GM12878 (cell line): ENCODE results near the gene TLE3. TPM values are rescaled to one million over a fixed set of nuclear protein-coding genes. Genes with fewer than 3 reads are reported as not detected.
A peak's percentile ranks its signal among the peaks of the same experiment; 100 is the strongest.

Experiments used
- ATAC-seq: fragments of 200-7000 bp; cut with Tn5 transposase; 3 replicates; pipeline ENCODE4 v1.9.1; 2020; ENCODE audit warnings: mild to moderate bottlenecking, moderate library complexity
- BruUV-seq: library from RNA; stranded (reverse); fragments of 400-500 nt; replicated peaks from 2 replicates; lab custom pipeline; 2021; lab: Mats Ljungman, UMichigan
- CTCF ChIA-PET: fragments of 300-600 bp; sonication (Branson Sonifier 250); formaldehyde crosslinking; extraction: SDS; loops from one replicate; lab custom pipeline; 2021; ENCODE audit warnings: inconsistent platforms; lab: Yijun Ruan, JAX
- POLR2A ChIA-PET: fragments of 350-600 bp; formaldehyde crosslinking; extraction: SDS; loops from one replicate; lab custom pipeline; 2021; ENCODE audit warnings: inconsistent platforms; lab: Charles Lee
- RAD21 ChIA-PET: fragments of 300-600 bp; sonication (Branson Sonifier 250); formaldehyde crosslinking; loops from one replicate; lab custom pipeline; 2023; ENCODE audit warnings: antibody characterized with exemption; ENCODE audit not compliant: unreplicated experiment; lab: Charles Lee
- SMC1A ChIA-PET: fragments of 300-600 bp; sonication (Branson Sonifier 250); formaldehyde crosslinking; loops from one replicate; lab custom pipeline; 2023; ENCODE audit not compliant: unreplicated experiment, uncharacterized antibody; lab: Charles Lee
- DNase-seq: peaks from one replicate; pipeline ENCODE4 v3.0.0-alpha.2; 2011; ENCODE audit warnings: low read depth, low spot score
- FAIRE-seq: peaks from 3 replicates; lab custom pipeline; 2011; peaks lifted over from hg19 to GRCh38; lab: Jason Lieb, UNC
- H2AFZ ChIP-seq: 2 replicates; pipeline ENCODE4 v1.6.0; 2011; ENCODE audit warnings: low read depth, low read length, control low read depth; ENCODE audit not compliant: control insufficient read depth
- H3K27ac ChIP-seq: 2 replicates; pipeline ENCODE4 v1.5.1; 2011; ENCODE audit warnings: control low read depth; ENCODE audit not compliant: control insufficient read depth, insufficient read depth
- H3K27me3 ChIP-seq, 2 experiments: replicated peaks in 1 of 2; 2 replicates each; pipeline versions ENCODE4 v1.6.0 to v1.6.1; 2011; ENCODE audit warnings: low read length in 1 of 2; ENCODE audit not compliant: control insufficient read depth in 2 of 2, insufficient read depth in 2 of 2
- H3K36me3 ChIP-seq, 2 experiments: 2 replicates each; pipeline ENCODE4 v1.5.1; 2011; ENCODE audit warnings: low read length in 1 of 2; ENCODE audit not compliant: control insufficient read depth in 2 of 2, insufficient read depth in 2 of 2
- H3K4me1 ChIP-seq: 2 replicates; pipeline ENCODE4 v1.6.1; 2011; ENCODE audit warnings: mild to moderate bottlenecking, low read length, moderate library complexity, mixed read lengths; ENCODE audit not compliant: control insufficient read depth, insufficient read depth
- H3K4me2 ChIP-seq: 2 replicates; pipeline ENCODE4 v1.6.0; 2011; ENCODE audit warnings: control low read depth; ENCODE audit not compliant: control insufficient read depth, insufficient read depth
- H3K4me3 ChIP-seq: fragments of 200-600 bp; sonication (generic); 2 replicates; pipeline ENCODE4 v1.5.1; 2016
- H3K79me2 ChIP-seq: 2 replicates; pipeline ENCODE4 v1.6.0; 2011; ENCODE audit warnings: low read length; ENCODE audit not compliant: control insufficient read depth, insufficient read depth
- H3K9ac ChIP-seq: 2 replicates; pipeline ENCODE4 v1.8.0; 2011; ENCODE audit warnings: low read length, control low read depth, mixed read lengths; ENCODE audit not compliant: control insufficient read depth, insufficient read depth
- H3K9me3 ChIP-seq: replicated peaks from 3 replicates; pipeline ENCODE4 v1.5.1; 2011; ENCODE audit warnings: mild to moderate bottlenecking, low read length; ENCODE audit not compliant: control insufficient read depth, insufficient read depth
- H4K20me1 ChIP-seq: 2 replicates; pipeline ENCODE4 v1.6.0; 2011; ENCODE audit not compliant: control insufficient read depth, insufficient read depth
- ATF3 ChIP-seq: IDR thresholded peaks from 2 replicates; pipeline ENCODE4 v1.6.1; 2011; ENCODE audit warnings: low read depth, mild to moderate bottlenecking, low read length, moderate library complexity, borderline replicate concordance; ENCODE audit errors: extremely low read depth
- BACH1 ChIP-seq: fragments of 450-650 bp; IDR thresholded peaks from 2 replicates; pipeline ENCODE4 v1.6.1; 2017; ENCODE audit warnings: mild to moderate bottlenecking, borderline replicate concordance
- E4F1 ChIP-seq: fragments of 450-650 bp; IDR thresholded peaks from 2 replicates; pipeline ENCODE4 v1.6.1; 2018; ENCODE audit warnings: borderline replicate concordance, mild to moderate bottlenecking; ENCODE audit not compliant: partially characterized antibody
- HDAC2 ChIP-seq: fragments of 200-600 bp; sonication (generic); IDR thresholded peaks from 2 replicates; pipeline ENCODE4 v1.6.1; 2017
- IKZF1 ChIP-seq: fragments of 450-650 bp; conservative IDR thresholded peaks from 2 replicates; pipeline ENCODE4 v1.6.1; 2017; ENCODE audit warnings: antibody characterized with exemption, mild to moderate bottlenecking
- MEF2A ChIP-seq: IDR thresholded peaks from 2 replicates; pipeline ENCODE4 v1.6.1; 2011; ENCODE audit warnings: low read depth, mild to moderate bottlenecking, low read length, moderate library complexity; ENCODE audit not compliant: insufficient read depth
- MTA2 ChIP-seq: fragments of 450-650 bp; IDR thresholded peaks from 2 replicates; pipeline ENCODE4 v1.6.1; 2016; ENCODE audit warnings: low read depth, mild to moderate bottlenecking, moderate library complexity
- NFIC ChIP-seq: IDR thresholded peaks from 2 replicates; pipeline ENCODE4 v1.6.1; 2012; ENCODE audit warnings: low read depth, mild to moderate bottlenecking, inconsistent platforms, low read length, moderate library complexity
- SUZ12 ChIP-seq: fragments of 200-600 bp; sonication (generic); IDR thresholded peaks from one replicate; pipeline ENCODE4 v1.6.1; 2018; ENCODE audit warnings: antibody characterized with exemption, mild to moderate bottlenecking; ENCODE audit not compliant: unreplicated experiment
- TCF3 ChIP-seq: IDR thresholded peaks from 2 replicates; pipeline ENCODE4 v1.6.1; 2012; ENCODE audit warnings: low read depth, mild to moderate bottlenecking, low read length, borderline replicate concordance; ENCODE audit not compliant: insufficient read depth
- YBX1 ChIP-seq: fragments of 450-650 bp; IDR thresholded peaks from 2 replicates; pipeline ENCODE4 v1.6.1; 2016; ENCODE audit warnings: antibody characterized with exemption
- ZNF384 ChIP-seq: IDR thresholded peaks from 2 replicates; pipeline ENCODE4 v1.6.1; 2012; ENCODE audit warnings: low read depth, mild to moderate bottlenecking, low read length, improper control_type of control experiment, borderline replicate concordance
- WGBS: methylation state at CpG from one replicate; pipeline ENCODE4 v1.1.6; 2016; ENCODE audit warnings: low lambda C conversion rate; ENCODE audit not compliant: insufficient replicate concordance, insufficient coverage; ENCODE audit errors: missing lambda C conversion rate; 5-methylcytosine and 5-hydroxymethylcytosine counted together
- in situ Hi-C: fragments of 300-500 bp; cut with MboI; formaldehyde crosslinking; loops from 9 replicates; pipeline ENCODE4 v1.14.3; 2018; ENCODE audit warnings: mixed read lengths
- intact Hi-C: fragments of 100-400 bp; cut with micrococcal nuclease; formaldehyde crosslinking; loops from one replicate; pipeline ENCODE4 v1.14.2; 2022; ENCODE audit not compliant: unreplicated experiment
- polyA plus RNA-seq, 11 experiments: library from polyadenylated mRNA; depleted of rRNA in 4 of 11; unstranded in 6 of 11; stranded (reverse) in 5 of 11; fragments of >200 nt; fragmentation: Nextera tagmentation in 4 of 11; fragmentation: Illumina TruSeq in 1 of 11; extraction: Ambion mirVana in 4 of 11; extraction: Trizol in 1 of 11; gene quantifications; 1 replicate in 1 of 11; 2 replicates in 10 of 11; pipeline versions ENCODE4 v1.2.1 to v1.2.3, GENCODE V29; 2011 to 2016; ENCODE audit warnings: inconsistent platforms in 2 of 11, missing spikeins in 2 of 11, low read depth in 1 of 11
- total RNA-seq, 4 experiments: library from RNA; depleted of rRNA in 3 of 4; stranded (reverse); fragments of >200 nt in 3 of 4; fragmentation: Illumina TruSeq in 1 of 4; extraction: Trizol in 1 of 4; gene quantifications; 2 replicates each; pipeline versions ENCODE4 v1.2.1 to v1.2.3, GENCODE V29; 2013 to 2021
- TF ChIP-seq, protein P1 (sequence below): fragments of 450-650 bp; IDR thresholded peaks from 2 replicates; pipeline ENCODE4 v1.6.1; 2017; ENCODE audit warnings: low read depth, mild to moderate bottlenecking, moderate library complexity
- TF ChIP-seq, protein P2 (sequence below): fragments of 450-650 bp; IDR thresholded peaks from 2 replicates; pipeline ENCODE4 v1.6.1; 2017; ENCODE audit warnings: mild to moderate bottlenecking, moderate library complexity

The TLE3 gene
- total and polyA plus RNA-seq, 10 of the 15 experiments (the other 5 are each of a cell fraction or from before 2014, with no cell fraction given), result 1.2 to 65.5 (median 9.7) TPM

- TF ChIP-seq ATF3 (no peak), TCF3 (0 out of 2 replicates have a peak, but pooled peaks have one; percentile 9), IKZF1 (no peak)
These were observed 13.8 kb downstream of the TLE3 start (continued) for GRCh38 chr15:70083946-70084345.

GRCh38 chr15:70083418-70083817, 14.3 kb downstream of the TLE3 start:
- peaks cover 9% of the 10 kb centered on the region for H3K79me2 ChIP-seq
- peak overlapping the region; percentile 13; the same call in 1 of the 2 replicates for H3K27ac ChIP-seq
- peaks cover 12% of the 10 kb centered on the region; the same call in 1 of the 2 replicates for H4K20me1 ChIP-seq
- in situ Hi-C loops, result no loop called here
- H3K9me3 ChIP-seq, result no peaks in the 10 kb centered on the region
- SMC1A ChIA-PET, result interaction anchor here (0.6 to 1.7 kb wide), 4 partner anchors 14 to 384 kb away, joined by 3 read pairs; no protein-coding TSS in a partner anchor
- POLR2A ChIA-PET, result interaction anchor here (1.4 kb wide), 1 partner anchor 36 kb away, joined by 3 read pairs; no protein-coding TSS in a partner anchor
- H3K4me1 ChIP-seq, result peaks cover 27% of the 10 kb centered on the region
- RAD21 ChIA-PET, result interaction anchor here (1.2 kb wide), 1 partner anchor 17 kb away, joined by 3 read pairs; no protein-coding TSS in a partner anchor
- WGBS, result no CpG with 5 or more reads among the region's 1 CpG
- no TSS peak for BruUV-seq
- no peak overlapping the region for H3K9ac ChIP-seq
- CTCF ChIA-PET, result interaction anchor here (1.6 kb wide), 1 partner anchor 14 kb away, joined by 3 read pairs; the partner anchor contains the start of gene TLE3
- DNase-seq (no peak), FAIRE-seq (no peak), ATAC-seq (no peak)
- peak overlapping the region; percentile 19 for H3K4me2 ChIP-seq
- intact Hi-C loops, result no loop called here
- H3K27me3 ChIP-seq, result no peaks in the 10 kb centered on the region
- peak overlapping the region; percentile 24; the same call in 1 of the 2 replicates for H3K4me3 ChIP-seq
- no peak overlapping the region for H2AFZ ChIP-seq
- H3K36me3 ChIP-seq, result peaks cover 11 to 23% of the 10 kb centered on the region in 2 experiments
- no peak for TF ChIP-seq ZNF384
- no peak for TF ChIP-seq MTA2
- TF ChIP-seq E4F1, result no peak
- TF ChIP-seq, protein P1, sequence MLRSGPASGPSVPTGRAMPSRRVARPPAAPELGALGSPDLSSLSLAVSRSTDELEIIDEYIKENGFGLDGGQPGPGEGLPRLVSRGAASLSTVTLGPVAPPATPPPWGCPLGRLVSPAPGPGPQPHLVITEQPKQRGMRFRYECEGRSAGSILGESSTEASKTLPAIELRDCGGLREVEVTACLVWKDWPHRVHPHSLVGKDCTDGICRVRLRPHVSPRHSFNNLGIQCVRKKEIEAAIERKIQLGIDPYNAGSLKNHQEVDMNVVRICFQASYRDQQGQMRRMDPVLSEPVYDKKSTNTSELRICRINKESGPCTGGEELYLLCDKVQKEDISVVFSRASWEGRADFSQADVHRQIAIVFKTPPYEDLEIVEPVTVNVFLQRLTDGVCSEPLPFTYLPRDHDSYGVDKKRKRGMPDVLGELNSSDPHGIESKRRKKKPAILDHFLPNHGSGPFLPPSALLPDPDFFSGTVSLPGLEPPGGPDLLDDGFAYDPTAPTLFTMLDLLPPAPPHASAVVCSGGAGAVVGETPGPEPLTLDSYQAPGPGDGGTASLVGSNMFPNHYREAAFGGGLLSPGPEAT, result no peak
- TF ChIP-seq, protein P2, sequence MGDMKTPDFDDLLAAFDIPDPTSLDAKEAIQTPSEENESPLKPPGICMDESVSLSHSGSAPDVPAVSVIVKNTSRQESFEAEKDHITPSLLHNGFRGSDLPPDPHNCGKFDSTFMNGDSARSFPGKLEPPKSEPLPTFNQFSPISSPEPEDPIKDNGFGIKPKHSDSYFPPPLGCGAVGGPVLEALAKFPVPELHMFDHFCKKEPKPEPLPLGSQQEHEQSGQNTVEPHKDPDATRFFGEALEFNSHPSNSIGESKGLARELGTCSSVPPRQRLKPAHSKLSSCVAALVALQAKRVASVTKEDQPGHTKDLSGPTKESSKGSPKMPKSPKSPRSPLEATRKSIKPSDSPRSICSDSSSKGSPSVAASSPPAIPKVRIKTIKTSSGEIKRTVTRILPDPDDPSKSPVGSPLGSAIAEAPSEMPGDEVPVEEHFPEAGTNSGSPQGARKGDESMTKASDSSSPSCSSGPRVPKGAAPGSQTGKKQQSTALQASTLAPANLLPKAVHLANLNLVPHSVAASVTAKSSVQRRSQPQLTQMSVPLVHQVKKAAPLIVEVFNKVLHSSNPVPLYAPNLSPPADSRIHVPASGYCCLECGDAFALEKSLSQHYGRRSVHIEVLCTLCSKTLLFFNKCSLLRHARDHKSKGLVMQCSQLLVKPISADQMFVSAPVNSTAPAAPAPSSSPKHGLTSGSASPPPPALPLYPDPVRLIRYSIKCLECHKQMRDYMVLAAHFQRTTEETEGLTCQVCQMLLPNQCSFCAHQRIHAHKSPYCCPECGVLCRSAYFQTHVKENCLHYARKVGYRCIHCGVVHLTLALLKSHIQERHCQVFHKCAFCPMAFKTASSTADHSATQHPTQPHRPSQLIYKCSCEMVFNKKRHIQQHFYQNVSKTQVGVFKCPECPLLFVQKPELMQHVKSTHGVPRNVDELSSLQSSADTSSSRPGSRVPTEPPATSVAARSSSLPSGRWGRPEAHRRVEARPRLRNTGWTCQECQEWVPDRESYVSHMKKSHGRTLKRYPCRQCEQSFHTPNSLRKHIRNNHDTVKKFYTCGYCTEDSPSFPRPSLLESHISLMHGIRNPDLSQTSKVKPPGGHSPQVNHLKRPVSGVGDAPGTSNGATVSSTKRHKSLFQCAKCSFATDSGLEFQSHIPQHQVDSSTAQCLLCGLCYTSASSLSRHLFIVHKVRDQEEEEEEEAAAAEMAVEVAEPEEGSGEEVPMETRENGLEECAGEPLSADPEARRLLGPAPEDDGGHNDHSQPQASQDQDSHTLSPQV, result no peak
- TF ChIP-seq NFIC, result no peak
- TF ChIP-seq YBX1, result no peak
- no peak for TF ChIP-seq HDAC2
- no peak for TF ChIP-seq SUZ12
- no peak for TF ChIP-seq BACH1
- no peak for TF ChIP-seq MEF2A
